Measurements from ENCODE around the gene PAPOLB.
"Not testable (repeated sequence)": the region's sequence is repeated elsewhere in the genome, so short reads cannot be mapped to it uniquely, and the experiment has no call there.

PAPOLB gene
- 0 to 0.12 reads per million in 2 experiments for total RNA-seq

DNA sequence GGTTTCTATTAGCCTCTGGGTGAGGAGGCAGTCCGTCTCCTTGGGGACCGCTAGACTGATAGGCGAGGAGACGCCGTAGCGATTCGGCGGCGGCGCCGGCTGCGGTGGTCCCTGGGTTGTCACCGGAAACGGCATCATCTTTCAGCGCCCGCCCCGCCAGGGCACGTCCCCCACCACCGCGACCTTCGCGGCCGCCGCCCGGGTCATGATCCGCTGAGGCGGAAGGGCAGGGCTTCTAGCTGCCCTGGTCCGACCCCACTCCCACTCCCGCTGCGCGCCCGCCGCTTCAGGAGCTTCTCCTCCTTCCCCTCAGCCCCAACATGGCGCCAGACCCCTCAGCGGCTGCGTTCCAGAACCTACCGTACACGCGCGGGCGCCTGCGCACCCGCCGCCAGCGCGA is at the start of gene PAPOLB:
Gene PAPOLB (minus strand): TSS at position 358 of the 400 bp plus-strand sequence. CDS start 220 bp downstream, at position 138.
- no peak for DNase-seq (ENCODE audit: low read depth)

DNA sequence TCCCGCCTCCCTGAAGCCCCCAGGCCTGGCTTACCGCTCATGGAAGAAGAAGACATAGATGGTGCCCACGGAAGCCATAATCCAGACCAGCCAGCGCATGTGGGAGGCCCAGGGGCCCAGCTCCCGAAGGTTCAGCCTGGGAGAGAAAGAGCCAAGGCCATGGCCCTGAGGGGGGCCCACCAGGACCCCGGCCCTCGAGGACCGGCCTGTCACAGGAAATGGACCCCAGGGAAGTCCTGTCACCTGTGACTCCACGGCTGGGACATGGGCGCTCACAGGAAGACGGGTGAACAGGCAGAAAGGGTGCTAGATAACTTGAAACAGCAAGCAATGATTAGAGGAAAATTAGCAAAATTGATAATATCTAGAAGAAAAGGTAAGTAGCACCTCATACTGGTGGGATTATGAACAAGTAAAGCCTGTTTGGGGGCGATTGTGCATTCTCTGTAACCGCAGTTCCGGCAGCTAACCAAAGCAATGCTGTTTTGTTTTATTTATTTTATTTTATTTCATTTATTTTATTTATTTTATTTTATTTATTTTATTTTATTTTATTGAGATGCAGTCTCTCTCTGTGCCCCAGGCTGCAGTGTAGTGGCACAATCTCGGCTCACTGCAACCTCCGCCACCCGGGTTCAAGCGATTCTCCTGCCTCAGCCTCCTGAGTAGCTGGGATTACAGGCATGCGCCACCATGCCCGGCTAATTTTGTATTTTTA is 49.4 kb upstream of the PAPOLB start:
- no peak for DNase-seq (ENCODE audit: low read depth)

DNA sequence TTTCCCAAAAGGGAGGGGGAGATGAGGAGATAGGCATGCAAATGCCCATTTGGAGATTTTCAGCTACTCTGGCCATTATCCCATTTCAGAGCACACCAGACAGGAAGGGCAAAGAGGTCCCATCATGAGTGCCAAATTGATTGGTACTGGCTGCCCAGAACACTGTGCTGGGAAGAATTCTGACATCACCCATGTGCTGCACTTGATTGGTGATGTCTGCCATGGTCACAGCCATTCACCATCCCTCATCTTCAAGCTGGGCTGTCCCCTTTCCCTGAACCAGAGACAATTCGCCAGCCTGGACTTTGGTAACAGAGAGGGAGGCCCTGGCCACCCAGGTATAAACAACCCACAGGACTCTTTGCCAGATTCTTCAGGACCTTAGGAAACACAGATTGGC is 44.9 kb upstream of the PAPOLB start:
- no peak for DNase-seq (ENCODE audit: low read depth)

DNA sequence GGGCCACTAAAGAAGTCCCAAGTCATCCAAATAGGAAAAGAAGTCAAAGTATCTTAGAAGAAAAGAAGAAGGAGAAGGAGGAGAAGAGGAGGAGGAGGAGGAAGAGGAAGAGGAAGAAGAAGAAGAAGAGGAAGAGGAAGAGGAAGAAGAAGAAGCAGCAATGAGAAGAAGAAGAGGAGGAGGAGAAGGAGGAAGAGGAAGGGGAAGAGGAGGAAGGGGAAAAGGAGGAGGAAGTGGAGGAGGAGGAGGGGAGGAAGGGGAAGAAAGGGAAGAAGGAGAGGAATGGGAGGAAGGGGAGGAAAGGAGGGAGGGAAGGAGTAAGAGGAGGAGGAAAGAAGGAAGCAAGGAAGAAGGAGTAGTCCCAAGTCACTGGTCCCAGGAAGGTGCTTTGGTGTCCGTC is 43.3 kb upstream of the PAPOLB start:
- DNase-seq (ENCODE audit: low read depth): no peak

DNA sequence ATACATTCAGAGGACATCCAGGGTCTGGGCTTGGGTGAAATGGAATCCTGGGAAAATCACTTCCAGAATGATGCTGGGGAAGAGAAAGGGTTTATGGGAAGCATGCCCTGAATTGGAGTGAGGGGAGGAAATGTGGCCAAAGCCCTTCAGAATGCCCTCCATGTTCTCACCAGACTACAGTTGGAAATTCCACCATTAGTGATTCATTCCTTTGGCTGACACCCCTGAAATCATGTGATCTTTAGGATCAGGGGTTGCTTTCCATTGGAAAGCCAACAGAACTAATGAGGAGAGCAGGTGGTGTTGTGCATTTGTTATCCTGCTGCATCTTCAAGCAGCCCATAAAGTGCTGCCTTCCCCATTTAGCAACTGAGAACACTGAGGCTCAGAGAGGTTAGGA is 42.5 kb upstream of the PAPOLB start:
- DNase-seq (ENCODE audit: low read depth): no peak

DNA sequence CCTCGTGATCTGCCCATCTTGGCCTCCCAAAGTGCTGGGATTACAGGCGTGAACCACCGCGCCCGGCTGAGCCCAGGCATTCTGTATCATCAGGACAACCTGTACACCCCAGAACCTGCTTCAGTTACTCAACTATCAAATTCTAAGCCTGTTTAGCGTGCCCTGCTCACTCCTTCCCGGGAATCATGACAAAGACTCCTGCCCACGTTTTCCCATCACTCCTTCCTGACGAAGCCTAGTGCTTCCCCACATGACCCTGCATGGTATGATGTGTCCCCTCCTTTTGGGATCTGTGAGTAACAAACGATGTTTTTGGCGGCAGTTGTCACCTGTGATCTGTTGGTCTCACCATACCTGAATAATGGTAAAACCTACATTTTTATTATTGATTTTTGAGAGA is 33.9 kb upstream of the PAPOLB start:
- no peak for DNase-seq (ENCODE audit: low read depth)

DNA sequence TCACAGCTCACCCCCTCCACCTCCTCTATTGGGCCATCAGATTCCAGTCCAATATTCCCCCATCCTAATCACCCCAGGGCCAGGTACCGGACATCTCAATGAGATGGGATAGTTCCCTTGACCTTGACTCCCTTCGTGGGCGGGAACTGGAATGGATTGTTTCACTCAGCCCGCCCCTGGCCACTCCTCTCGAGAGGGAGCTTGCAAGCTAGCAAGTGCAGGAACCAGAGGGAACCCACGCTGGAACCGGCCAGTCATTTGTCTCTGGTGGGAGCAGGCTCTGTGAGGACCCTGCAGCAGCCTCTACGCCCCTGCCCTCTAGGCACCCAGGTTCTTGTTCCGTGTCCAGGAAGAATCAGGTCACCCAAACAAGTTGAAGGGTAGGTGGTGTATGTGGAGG is 32.7 kb upstream of the PAPOLB start:
- DNase-seq (ENCODE audit: low read depth): no peak

DNA sequence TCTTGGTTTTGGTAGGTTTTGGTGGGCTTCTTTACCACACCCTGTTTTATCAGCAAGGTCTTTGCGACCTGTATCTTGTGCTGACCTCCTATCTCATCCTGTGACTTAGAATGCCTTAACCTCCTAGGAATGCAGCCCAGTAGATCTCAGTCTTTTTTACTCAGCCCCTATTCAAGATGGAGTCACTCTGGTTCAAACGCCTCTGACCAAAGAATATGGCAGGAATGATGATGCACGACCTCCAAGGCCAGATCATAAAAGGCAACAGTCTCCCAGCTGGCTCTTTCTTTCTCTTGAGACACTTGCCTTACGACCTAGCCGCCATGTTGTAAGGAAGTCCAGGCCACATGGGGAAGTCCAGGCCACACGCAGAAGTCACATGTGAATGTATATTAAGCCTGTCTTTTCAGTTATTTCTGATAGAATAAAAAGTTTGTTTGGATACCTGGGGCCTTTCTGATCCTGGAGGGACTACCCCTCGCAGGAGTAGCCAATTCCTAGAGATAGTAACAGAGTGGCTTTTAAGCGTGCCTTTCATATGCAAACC is 32.2 kb upstream of the PAPOLB start:
- no peak for DNase-seq (ENCODE audit: low read depth)

DNA sequence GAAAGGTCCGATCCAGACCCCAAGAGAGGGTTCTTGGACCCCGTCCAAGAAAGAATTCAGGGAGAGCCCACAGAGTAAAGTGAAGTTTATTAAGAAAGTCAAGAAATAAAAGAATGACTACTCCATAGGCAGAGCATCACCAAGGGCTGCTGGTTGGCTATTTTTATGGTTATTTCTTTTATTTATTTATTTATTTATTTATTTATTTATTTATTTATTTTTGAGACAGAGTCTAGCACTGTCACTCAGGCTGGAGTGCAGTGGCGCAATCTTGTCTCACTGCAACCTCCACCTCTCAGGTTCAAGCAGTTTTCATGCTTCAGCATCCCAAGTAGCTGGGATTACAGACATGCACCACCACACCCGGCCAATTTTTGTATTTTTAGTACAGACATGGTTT is 31.4 kb upstream of the PAPOLB start:
- not testable (repeated sequence) for DNase-seq (ENCODE audit: low read depth)

DNA sequence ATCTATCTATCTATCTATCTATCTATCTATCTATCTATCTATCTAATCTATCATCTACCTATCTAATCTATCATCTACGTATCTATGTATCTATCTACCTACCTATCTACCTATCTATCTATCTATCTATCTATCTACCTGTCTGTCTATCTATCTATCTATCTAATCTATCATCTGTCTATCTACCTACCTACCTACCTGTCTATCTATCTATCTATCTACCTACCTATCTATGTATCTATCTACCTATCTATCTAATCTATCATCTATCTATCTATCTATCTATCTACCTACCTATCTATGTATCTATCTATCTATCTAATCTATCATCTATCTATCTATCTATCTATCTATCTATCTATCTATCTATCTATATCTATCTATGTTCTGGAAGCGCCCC is 29.7 kb upstream of the PAPOLB start:
- not testable (repeated sequence) for DNase-seq (ENCODE audit: low read depth)

DNA sequence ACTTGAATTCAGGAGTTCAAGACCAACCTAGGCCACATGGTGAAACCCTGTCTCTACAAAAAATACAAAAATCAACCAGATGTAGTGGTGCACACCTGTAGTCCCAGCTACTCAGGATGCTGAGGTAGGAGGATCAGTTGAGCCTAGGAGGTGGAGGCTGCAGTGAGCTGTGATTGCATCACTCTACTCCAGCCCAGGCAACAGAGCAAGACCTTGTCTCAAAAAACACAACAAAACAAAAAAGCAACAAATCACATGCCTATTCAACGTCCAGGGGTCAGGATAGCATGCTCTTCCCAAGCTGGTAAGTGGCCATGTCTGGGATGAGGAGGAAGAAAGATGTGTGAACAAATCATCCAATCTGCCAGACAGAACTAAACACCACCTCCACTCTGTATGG is 27.9 kb upstream of the PAPOLB start:
- no peak for DNase-seq (ENCODE audit: low read depth)

DNA sequence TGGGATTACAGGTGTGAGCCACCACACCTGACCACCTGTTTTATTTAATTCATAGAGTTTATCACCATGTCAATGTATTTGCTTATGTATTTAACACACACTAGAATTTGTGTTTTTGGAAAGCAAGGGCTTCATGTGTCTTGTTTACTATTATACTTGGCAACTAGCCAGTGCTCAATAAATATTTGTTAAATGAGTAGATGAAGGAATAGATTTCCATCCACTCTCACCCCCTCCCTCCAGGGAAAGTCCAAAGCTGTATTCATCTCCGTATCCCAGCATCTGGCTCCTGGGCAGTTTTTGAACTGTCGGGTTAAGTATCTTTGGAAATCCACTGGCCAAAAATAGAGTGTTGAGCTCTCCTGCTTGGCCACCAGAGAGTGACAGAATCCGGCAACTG is 26.3 kb upstream of the PAPOLB start:
- no peak for DNase-seq (ENCODE audit: low read depth)

DNA sequence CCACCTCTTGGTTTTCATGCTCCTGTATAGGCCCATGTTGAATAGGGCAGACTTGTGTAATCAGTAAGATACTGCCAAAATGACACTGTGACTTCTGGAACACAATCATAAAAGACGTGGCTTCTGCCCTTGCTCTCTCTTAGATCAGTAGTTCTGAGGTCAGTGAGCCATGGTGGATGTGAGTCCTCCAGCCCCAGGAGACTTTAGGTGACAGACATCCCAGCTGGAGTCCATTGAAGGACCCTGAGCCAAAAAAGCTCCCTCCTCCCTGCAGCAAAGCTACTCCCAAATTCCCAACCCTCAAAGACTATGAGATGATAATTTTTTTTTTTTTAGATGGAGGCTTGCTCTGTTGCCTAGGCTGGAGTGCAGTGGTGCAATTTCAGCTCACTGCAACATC is 24.8 kb upstream of the PAPOLB start:
- DNase-seq (ENCODE audit: low read depth): no peak

DNA sequence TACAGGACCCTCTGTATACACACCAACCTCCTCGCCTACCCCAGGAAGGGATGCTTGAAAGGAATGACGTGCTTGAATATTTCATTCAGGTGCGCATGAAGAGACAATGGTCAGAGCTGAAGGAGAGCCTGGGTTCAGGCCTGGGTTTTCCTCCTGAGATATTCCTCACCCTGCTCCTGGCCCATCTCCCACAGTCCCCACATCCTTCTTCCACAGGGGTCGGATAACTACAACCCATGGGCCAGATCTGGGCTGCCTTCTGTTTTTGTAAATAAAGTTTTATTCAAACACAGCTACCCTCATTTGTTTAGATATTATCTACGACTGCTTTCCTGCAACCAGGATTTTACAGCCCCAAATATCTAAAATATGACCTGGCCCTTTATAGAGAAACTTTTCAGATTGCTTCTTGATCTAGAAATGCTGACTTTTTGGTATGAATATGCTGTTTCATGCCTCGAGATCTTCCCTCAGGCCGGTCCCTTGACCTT is 23.5 kb upstream of the PAPOLB start:
- no peak for DNase-seq (ENCODE audit: low read depth)

DNA sequence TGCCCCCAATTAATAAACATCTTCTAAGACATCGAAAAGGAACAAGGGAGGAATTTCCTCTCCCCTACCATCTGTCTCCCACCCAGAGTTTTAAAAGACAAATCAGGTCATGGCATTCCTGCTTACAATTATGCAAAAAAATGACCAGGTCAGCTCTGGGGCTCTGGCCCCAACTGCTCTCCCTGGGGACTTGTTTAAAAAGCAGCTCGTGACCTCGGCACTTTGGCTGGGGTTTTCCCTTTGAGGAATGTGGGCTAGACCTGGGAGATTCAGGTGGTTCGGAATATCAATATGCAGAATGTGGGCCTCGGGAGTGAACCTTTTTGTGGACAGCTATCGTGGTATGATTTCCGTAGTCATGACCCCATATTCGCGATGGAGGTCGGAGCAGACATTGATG is 22.3 kb upstream of the PAPOLB start:
- DNase-seq (ENCODE audit: low read depth): no peak

DNA sequence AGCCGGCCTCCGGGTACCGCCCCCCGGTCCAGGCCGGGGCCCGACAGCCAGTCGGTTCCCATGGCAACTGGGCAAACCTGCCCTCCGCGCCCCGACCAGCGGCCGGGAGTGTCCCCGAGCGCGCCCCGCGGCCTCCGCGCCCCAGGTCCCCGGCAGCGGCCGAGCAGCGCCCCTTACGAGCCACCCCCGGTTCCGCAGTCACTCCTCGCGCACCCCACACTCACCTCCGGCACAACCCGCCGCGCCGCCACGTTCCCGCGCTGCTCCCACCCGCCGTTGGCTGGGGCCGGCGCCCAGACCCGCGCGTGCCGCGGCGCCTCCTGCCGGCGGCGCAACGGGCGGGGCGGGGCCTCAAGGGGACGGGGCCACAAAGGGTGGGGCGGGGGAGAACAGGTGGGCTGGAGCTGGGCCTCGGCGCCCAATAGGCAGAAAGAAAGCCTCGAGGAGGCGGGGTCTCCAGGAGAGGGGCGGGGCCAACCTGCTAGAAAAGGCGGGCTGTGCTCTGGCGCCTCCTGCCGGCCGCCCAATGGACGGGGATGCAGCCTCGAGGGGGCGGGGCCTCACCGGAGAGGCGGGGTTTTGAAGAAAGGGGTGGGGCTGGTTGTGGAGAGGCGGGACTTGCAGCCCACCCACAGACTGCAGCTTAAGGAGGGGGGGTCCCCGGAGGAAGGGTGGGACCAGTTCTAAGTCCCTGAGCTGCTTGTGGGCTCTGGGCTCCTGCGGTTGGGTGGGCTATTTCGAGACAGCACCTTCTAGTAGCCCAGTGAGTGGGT is 21.7 kb upstream of the PAPOLB start, which contains the start of gene RADIL:
Gene RADIL (minus strand): TSS at position 345 of the 773 bp plus-strand sequence. CDS start 5,577 bp downstream, outside the sequence.
- DNase-seq (ENCODE audit: low read depth): peak; percentile 80

DNA sequence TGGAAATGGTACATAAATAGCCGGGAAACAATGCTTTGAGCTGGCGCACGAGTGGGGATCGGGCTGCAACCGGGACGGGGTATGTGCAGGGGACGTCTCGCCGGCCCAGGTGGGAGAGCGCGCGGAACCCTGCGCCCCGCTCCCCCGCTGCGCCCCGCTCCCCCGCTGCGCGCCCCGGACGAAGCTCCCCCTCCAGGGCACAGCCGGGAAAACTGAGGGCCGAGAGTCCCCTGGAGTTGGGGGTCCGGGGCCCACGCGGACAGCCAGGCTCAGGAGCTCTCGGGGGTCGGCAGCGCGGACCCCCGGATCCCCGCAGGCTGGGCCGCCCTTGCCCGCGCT is 21.2 kb upstream of the PAPOLB start:
- DNase-seq (ENCODE audit: low read depth): no peak

DNA sequence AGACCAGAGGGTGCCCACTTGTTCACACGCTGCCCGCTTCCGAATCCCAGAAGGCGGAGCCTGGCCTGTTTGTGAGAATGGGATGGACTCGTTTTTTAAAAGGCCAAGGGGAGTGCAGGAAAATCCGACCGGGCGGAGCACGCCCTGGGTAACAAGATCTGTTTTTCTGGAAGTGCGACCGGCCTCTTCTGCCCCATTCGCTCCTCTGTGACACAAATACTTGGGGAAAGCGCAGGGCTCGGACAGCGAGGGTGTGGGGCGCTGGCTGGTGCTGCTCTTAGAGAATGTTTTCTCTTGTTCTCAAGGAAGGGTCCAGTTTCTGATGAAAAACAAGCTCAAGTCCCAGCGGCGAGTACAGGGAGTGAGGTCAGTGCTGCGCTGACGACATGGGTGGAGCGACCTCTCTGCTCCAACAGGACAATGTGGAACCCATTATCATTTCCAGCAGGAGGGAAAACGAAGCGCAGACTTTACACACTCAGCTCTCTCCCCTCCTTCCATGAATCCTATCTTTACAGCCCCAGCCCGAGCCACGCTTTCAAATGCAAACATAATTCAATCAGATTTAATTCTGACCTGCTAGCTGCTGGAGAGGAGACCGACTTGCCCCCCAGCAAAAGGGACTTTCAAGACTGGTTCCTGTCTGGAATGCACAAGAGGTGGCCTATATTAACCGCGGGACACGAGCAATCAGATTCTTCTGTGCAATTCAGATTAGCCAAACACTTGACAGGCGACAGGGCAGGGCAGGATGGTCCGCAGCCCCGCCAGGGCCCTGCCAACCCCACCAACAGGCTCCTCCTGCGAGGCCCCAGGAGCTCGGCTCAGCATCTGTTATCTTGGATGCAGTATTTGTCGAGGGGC is 20.6 kb upstream of the PAPOLB start:
- DNase-seq (ENCODE audit: low read depth): no peak

DNA sequence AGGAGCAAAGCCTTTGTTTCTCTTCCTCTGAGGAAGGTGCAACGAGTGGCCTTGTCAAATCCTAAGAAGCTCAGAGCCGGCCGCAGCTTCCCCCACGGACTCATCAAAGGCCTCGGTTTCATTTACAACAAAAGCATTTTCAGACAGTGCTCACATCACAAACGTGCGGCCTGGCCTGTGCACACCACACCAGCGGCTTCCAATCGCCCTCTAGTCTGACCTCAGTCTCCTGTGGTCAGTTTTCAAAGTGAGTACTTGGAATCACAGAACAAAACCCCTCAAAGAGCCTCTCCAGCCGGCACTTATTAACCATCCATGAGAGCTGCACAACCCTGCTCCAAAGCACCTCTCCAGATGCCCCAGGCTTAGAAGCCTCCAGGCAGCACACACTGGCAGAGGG is 18.4 kb upstream of the PAPOLB start:
- no peak for DNase-seq (ENCODE audit: low read depth)

DNA sequence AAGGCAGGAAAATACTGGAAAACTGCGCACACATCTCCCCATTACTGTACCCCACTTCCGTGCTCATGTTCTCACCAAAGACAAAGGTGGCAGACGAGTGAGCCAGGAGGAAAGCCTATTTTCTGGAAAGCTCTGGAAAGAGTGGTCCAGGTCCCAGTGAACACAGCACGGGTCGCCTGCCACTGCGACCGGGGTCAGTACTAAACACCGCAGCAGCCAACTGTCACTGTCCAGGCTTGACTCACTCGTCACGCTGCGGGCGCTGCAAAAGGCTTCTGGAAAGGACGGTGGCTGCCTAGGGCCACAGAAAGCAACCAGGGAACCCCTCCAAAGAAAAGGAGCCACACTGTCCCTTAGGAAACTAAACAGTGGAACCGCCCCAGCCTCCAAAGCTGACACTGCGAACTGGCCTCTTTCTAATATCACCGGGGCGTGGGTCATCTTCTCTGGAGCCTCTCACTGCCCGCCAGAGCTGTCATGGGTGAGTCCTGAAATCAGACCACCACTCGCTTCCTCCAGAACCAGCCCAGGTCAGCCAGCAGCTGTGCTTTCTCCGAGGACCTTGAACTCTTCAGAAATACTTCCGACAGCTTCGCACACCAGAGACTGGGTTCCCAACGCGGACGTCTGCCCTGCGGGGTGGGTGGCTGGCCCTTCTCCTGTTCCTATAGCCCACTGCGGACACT is 17.7 kb upstream of the PAPOLB start:
- DNase-seq (ENCODE audit: low read depth): no peak

All from T follicular helper cell (primary cell).